ENCODE data around the gene NIT1.

The NIT1 gene

GRCh38 chr1:161088587-161089110, 29.3 kb upstream of the NIT1 start:
- Histone ChIP-seq H4K20me1 (ENCODE audit: insufficient read depth) (no peaks in the 10 kb centered on the region), H3K4me3 (IDR thresholded peaks at IDR 0.05; ENCODE audit: insufficient read depth, low read depth, low read length) (no peak overlapping the region), H3K27me3 (ENCODE audit: insufficient read depth, low read depth) (no peaks in the 10 kb centered on the region), H2AFZ (ENCODE audit: low read depth) (no peak overlapping the region), H3K79me2 (ENCODE audit: insufficient read depth, low read depth) (no peaks in the 10 kb centered on the region), H3K4me1 (ENCODE audit: low read depth, poor library complexity, severe bottlenecking) (peaks cover under 1% of the 10 kb centered on the region), H3K27ac (no peak overlapping the region), H3K9ac (no peak overlapping the region), H3K36me3 (ENCODE audit: insufficient read depth) (no peaks in the 10 kb centered on the region), H3K4me2 (no peak overlapping the region)
- no peak for TF ChIP-seq CTCF (conservative IDR thresholded peaks at IDR 0.05; ENCODE audit: low read depth, low read length)

GRCh38 chr1:161089251-161089924, 28.5 kb upstream of the NIT1 start, which contains the start of gene NECTIN4:
TSS of gene NECTIN4 (minus strand) at chr1:161089558. CDS start at chr1:161089296, 262 bp downstream.
- Histone ChIP-seq H2AFZ (ENCODE audit: low read depth) (no peak within 1 kb of the TSS), H3K36me3 (ENCODE audit: insufficient read depth) (no peaks in the 10 kb centered on the region), H4K20me1 (ENCODE audit: insufficient read depth) (no peaks in the 10 kb centered on the region), H3K4me1 (ENCODE audit: low read depth, poor library complexity, severe bottlenecking) (no peaks in the 10 kb centered on the region), H3K9ac (no peak within 1 kb of the TSS), H3K79me2 (ENCODE audit: insufficient read depth, low read depth) (no peaks in the 10 kb centered on the region), H3K4me3 (IDR thresholded peaks at IDR 0.05; ENCODE audit: insufficient read depth, low read depth, low read length) (no peak within 1 kb of the TSS), H3K27ac (no peak within 1 kb of the TSS), H3K4me2 (no peak within 1 kb of the TSS), H3K27me3 (ENCODE audit: insufficient read depth, low read depth) (no peaks in the 10 kb centered on the region)
- no peak for TF ChIP-seq CTCF (conservative IDR thresholded peaks at IDR 0.05; ENCODE audit: low read depth, low read length)

- H3K79me2 ChIP-seq (ENCODE audit: insufficient read depth, low read depth) = no peaks in the 10 kb centered on the region
- no peak overlapping the region for H3K9ac ChIP-seq
- H2AFZ ChIP-seq (ENCODE audit: low read depth) = no peak overlapping the region
Measured at GRCh38 chr1:161089938-161090337, 28.0 kb upstream of the NIT1 start.

GRCh38 chr1:161090617-161091016, 27.3 kb upstream of the NIT1 start:
- no peak overlapping the region for H3K4me2 ChIP-seq
- no peak overlapping the region for H2AFZ ChIP-seq (ENCODE audit: low read depth)
- TF ChIP-seq CTCF (conservative IDR thresholded peaks at IDR 0.05; ENCODE audit: low read depth, low read length) = no peak; the same call in 1 of the 2 replicates
- no peaks in the 10 kb centered on the region for H3K27me3 ChIP-seq (ENCODE audit: insufficient read depth, low read depth)
- no peaks in the 10 kb centered on the region for H3K36me3 ChIP-seq (ENCODE audit: insufficient read depth)
- no peaks in the 10 kb centered on the region for H3K4me1 ChIP-seq (ENCODE audit: low read depth, poor library complexity, severe bottlenecking)
- H4K20me1 ChIP-seq (ENCODE audit: insufficient read depth) = no peaks in the 10 kb centered on the region
- no peak overlapping the region for H3K27ac ChIP-seq
- H3K9ac ChIP-seq = no peak overlapping the region
- H3K4me3 ChIP-seq (IDR thresholded peaks at IDR 0.05; ENCODE audit: insufficient read depth, low read depth, low read length) = no peak overlapping the region
- H3K79me2 ChIP-seq (ENCODE audit: insufficient read depth, low read depth) = no peaks in the 10 kb centered on the region

More at GRCh38 chr1:161089938-161090337, 28.0 kb upstream of the NIT1 start:
- H3K27ac ChIP-seq = no peak overlapping the region
- no peak overlapping the region for H3K4me2 ChIP-seq
- no peak overlapping the region for H3K4me3 ChIP-seq (IDR thresholded peaks at IDR 0.05; ENCODE audit: insufficient read depth, low read depth, low read length)
- no peaks in the 10 kb centered on the region for H4K20me1 ChIP-seq (ENCODE audit: insufficient read depth)
- H3K27me3 ChIP-seq (ENCODE audit: insufficient read depth, low read depth) = no peaks in the 10 kb centered on the region
- H3K4me1 ChIP-seq (ENCODE audit: low read depth, poor library complexity, severe bottlenecking) = no peaks in the 10 kb centered on the region
- H3K36me3 ChIP-seq (ENCODE audit: insufficient read depth) = no peaks in the 10 kb centered on the region
- TF ChIP-seq CTCF (conservative IDR thresholded peaks at IDR 0.05; ENCODE audit: low read depth, low read length) = no peak

Measured in KMS-11 (cell line).